ENCODE data around the gene ADH1C.
"Not testable (repeated sequence)": the region's sequence is repeated elsewhere in the genome, so short reads cannot be mapped to it uniquely, and the experiment has no call there.

GRCh38 chr4:99367817-99368216, 15.3 kb upstream of the ADH1C start:
- TF ChIP-seq POLR2A (IDR thresholded peaks at IDR 0.05), result not testable (repeated sequence)
- TF ChIP-seq, protein P1, sequence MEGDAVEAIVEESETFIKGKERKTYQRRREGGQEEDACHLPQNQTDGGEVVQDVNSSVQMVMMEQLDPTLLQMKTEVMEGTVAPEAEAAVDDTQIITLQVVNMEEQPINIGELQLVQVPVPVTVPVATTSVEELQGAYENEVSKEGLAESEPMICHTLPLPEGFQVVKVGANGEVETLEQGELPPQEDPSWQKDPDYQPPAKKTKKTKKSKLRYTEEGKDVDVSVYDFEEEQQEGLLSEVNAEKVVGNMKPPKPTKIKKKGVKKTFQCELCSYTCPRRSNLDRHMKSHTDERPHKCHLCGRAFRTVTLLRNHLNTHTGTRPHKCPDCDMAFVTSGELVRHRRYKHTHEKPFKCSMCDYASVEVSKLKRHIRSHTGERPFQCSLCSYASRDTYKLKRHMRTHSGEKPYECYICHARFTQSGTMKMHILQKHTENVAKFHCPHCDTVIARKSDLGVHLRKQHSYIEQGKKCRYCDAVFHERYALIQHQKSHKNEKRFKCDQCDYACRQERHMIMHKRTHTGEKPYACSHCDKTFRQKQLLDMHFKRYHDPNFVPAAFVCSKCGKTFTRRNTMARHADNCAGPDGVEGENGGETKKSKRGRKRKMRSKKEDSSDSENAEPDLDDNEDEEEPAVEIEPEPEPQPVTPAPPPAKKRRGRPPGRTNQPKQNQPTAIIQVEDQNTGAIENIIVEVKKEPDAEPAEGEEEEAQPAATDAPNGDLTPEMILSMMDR (IDR thresholded peaks at IDR 0.05), result not testable (repeated sequence)
